AG09309 (cell line): ENCODE measurements around the gene CMTR1.

Experiments
- DNase-seq: peaks from one replicate; pipeline ENCODE4 v3.0.0-alpha.2; 2010; ENCODE audit warnings: low read depth
- H3K4me3 ChIP-seq: 2 replicates; pipeline ENCODE4 v1.5.1; 2011; ENCODE audit warnings: mild to moderate bottlenecking, low read depth, low read length, moderate library complexity; ENCODE audit not compliant: control insufficient read depth
- TF ChIP-seq, protein P1 (sequence below): IDR thresholded peaks from 2 replicates; pipeline ENCODE4 v1.5.1; 2011; ENCODE audit warnings: mild to moderate bottlenecking, low read depth, low read length, inconsistent platforms; ENCODE audit not compliant: insufficient read depth, control insufficient read depth; ENCODE audit errors: missing control alignments

The CMTR1 gene

DNA sequence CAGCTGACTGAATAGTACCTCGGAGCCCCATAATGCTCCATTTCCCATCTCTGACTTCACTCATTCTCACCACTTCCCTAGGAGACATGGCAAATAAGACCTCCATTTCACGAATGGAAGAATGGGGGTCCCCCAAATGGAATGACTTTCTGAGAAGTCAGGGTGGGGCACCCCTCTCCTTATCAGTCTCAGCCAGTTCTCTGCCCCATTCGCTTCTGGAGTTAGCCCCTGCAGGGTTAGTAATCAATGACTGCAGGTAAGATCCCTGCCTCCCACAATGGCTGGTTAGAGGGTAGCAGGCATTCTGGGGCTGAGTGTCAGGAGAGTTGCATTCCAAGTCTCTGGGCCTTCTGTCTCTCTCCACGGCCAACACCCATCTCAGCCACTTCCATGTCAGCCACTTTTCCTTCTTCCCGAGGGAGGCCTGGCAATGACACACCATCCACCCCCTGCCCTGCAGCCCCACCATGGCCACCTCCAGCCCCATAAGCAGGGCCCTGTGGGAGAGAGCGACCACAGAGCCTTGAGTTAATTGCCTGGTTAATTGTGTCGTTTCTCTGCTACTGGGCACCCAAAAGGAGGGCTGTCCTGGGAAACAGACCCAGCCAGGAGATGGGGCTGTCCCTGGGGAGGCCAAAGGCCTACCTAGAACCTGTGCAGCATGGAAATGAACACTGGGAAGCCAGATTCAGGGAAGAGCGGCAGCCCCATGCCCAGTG, 53.3 kb downstream of the CMTR1 start:
- no peak for DNase-seq
- TF ChIP-seq, protein P1, sequence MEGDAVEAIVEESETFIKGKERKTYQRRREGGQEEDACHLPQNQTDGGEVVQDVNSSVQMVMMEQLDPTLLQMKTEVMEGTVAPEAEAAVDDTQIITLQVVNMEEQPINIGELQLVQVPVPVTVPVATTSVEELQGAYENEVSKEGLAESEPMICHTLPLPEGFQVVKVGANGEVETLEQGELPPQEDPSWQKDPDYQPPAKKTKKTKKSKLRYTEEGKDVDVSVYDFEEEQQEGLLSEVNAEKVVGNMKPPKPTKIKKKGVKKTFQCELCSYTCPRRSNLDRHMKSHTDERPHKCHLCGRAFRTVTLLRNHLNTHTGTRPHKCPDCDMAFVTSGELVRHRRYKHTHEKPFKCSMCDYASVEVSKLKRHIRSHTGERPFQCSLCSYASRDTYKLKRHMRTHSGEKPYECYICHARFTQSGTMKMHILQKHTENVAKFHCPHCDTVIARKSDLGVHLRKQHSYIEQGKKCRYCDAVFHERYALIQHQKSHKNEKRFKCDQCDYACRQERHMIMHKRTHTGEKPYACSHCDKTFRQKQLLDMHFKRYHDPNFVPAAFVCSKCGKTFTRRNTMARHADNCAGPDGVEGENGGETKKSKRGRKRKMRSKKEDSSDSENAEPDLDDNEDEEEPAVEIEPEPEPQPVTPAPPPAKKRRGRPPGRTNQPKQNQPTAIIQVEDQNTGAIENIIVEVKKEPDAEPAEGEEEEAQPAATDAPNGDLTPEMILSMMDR, result no peak

DNA sequence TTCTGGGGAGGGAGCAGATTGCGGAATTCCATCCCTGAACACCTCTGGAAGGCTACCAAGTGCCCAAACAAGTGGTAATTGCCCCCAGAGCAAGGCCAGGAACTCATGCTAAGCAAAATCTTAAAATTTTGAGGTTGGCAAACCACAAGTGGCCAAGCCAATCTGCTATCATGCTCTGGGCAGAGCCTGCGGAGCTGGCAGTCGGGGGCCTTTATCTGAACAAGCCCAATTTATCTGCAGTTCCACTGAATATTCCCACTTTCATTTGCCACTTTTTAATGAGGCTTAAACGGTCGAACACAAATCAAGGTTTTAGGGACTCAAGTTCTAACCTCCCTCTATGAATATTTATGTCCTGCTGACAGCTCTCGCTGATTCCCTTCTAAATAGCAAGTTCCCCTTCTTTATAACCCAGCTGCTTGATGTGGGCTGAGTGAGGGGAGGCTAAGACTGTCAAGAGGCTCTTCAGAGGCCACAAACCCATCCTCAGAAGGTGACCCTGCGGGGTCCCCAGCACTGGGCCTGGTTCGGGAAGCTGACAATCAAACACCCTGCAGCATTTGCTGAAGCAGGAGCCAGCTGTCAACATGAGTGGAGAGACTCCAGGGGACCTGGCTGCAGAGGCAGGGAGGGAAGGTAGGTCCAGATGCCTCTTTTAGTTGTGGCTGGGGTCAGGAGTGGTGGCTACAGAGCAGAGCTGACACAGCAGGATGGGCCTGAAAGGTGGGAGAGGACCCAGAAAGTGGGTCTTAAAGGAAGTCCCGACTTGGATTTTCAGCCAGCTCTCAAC, 54.8 kb downstream of the CMTR1 start:
- no peak overlapping the region for H3K4me3 ChIP-seq
- DNase-seq, result no peak
- TF ChIP-seq, protein P1, result no peak

More for the DNA sequence above, 53.3 kb downstream of the CMTR1 start:
- no peak overlapping the region for H3K4me3 ChIP-seq

DNA sequence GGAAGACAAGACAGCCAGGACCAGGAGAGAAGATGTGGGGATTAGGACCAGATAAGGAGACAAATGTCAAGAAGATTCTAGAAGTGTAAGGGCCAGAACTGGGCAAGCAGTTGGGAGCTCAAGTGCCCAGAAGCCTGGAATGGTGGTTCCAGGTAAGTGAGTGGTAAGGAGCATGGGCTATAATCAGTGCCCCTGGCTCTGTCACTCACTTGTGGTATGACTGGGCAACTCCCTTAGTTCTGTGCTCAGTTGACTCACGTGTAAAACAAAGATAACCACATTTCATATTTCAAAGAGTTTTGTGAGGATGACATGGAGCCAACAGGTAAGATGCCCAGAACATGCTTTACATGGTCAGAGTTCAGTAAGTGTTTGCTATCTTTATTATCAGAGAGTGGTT, 55.5 kb downstream of the CMTR1 start:
- H3K4me3 ChIP-seq, result no peak overlapping the region
- TF ChIP-seq, protein P1, result no peak
- DNase-seq, result no peak

DNA sequence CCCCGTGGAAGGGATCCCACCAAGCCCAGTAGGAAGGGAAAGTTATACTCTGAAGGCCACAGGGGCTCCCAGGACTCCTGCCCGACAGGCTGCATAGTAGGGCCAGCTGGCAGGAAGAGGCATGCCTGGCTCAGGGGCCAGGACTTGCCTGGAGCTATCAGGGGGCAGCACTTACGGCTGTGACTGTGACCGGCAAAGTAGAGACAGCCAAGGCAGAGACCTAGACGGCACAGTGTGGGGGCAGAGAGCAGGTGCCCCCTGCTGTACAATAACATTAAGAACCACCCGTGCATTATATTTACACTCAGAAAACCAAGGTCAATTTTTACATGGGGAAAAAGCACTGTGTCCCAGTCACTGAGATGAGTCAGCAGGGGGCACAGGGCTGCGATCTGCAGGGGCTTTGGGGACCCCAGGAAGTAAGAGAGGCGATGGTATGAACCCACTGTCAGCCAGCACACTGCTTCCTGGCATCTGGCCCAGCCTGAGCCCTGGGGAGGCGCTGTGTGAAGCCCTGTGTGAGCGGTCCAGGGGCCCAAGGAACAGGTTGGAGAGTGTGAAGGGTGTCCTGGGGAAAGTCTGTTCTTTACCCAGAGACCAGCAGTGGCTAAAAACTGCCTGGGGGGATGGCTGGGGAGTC, 56.8 kb downstream of the CMTR1 start:
- H3K4me3 ChIP-seq, result no peak overlapping the region
- TF ChIP-seq, protein P1, result no peak
- DNase-seq, result no peak

DNA sequence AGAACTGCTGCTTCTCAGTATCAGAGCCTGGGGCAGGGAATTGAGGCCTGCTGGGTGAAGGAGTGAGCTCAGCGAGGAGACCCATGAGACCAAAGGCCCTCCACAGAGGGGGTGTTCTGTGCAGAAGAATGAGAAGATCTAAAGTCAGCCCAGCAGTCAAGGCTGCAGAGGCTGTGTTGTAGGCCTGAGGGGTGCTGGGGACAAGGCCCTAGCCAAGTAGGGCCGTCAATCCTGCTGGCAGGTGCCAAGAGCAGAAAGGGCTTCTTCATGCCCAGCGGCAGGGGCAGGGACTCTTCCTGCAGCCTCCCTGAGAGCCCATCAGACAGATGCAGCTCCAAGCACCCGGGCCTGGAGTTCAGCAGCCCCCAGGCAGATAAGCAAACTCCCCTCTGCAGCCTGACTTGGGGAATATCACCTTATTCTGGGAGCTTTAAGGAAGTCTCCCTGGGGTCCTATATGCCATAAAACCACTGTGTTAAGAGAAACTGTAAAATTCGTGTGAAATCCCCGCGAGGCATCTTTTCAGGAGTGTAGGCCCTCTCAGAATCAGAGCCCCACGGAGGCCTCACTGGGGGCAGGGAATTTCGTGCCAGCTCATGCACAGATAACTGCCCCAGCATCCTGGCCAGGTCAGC, 57.6 kb downstream of the CMTR1 start:
- H3K4me3 ChIP-seq, result no peak overlapping the region
- TF ChIP-seq, protein P1, result no peak
- no peak for DNase-seq

DNA sequence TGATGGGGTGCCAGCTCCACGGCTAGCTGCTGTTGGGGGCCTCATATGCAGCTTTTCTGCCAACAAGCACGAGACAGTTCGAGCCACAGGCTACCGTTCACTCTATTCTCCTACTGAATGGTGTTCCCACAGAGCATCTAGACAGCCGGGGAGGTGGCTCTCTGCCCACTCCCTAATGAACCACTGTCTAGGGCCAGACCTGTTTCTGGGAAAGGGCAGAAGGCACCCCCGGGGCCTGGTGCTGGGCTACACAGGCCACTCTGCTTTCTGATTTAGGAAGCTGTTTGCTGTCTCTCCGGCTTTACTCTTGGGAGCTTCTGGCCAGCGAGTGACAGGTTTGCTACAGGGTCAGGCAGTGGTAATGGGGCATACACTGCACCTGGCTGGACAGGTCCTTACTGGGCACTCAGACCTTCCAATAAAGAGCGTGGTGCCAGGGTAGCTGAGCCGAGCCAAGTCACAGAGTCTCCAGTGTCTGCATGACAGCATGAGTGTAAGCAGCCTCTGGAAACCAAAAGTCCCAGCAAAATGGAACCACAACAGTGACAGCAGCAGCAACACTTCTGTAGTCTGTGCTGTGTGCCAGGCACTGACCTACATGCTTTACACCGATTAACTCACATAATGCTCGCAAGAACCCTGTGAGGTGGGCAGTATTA, 58.3 kb downstream of the CMTR1 start:
- H3K4me3 ChIP-seq, result no peak overlapping the region
- DNase-seq, result no peak
- TF ChIP-seq, protein P1, result no peak
